Stimulated activated CD4-positive, alpha-beta T cell treated with anti-CD3 and anti-CD28 coated beads, Interleukin-1b, Interleukin-23, amount 100 ng/mL, for 24 hours (primary cell): ENCODE measurements around the gene BIRC5.
A peak's percentile ranks its signal among the peaks of the same experiment; 100 is the strongest.

Experiments
- DNase-seq, 4 experiments: peaks; one replicate each; pipeline ENCODE4 v3.0.0-alpha.2; 2020; ENCODE audit warnings: low read depth in 4 of 4, low spot score in 1 of 4

Gene BIRC5

GRCh38 chr17:78183916-78184315 is 30.1 kb upstream of the BIRC5 start:
- DNase-seq: no peak

- no peak for DNase-seq
Measured at GRCh38 chr17:78184351-78184750, 29.7 kb upstream of the BIRC5 start.

- DNase-seq: no peak
Measured at GRCh38 chr17:78184868-78185267, 29.2 kb upstream of the BIRC5 start.

- no peak for DNase-seq
Measured at GRCh38 chr17:78185981-78186691, 27.9 kb upstream of the BIRC5 start.

- peak; percentile 66 to 97 (median 77) for DNase-seq
Measured at GRCh38 chr17:78186692-78187595, 27.1 kb upstream of the BIRC5 start, which contains the start of the genes AFMID and TK1. Gene AFMID, plus strand, starts transcription at chr17:78187362. Its CDS starts 9 bp downstream, at chr17:78187371. Gene TK1, minus strand, starts transcription at chr17:78187052. Its CDS starts 58 bp downstream, at chr17:78186994.

- DNase-seq: no peak
Measured at GRCh38 chr17:78196716-78197115, 17.3 kb upstream of the BIRC5 start.

GRCh38 chr17:78197147-78197832 is 16.8 kb upstream of the BIRC5 start:
- no peak for DNase-seq

- no peak for DNase-seq
Measured at GRCh38 chr17:78200451-78200850, 13.6 kb upstream of the BIRC5 start.

- DNase-seq: no peak
Measured at GRCh38 chr17:78202666-78203065, 11.4 kb upstream of the BIRC5 start.

GRCh38 chr17:78204387-78205123 is 9.5 kb upstream of the BIRC5 start:
- no peak for DNase-seq

GRCh38 chr17:78205124-78205775 is 8.8 kb upstream of the BIRC5 start:
- DNase-seq: no peak

- DNase-seq: no peak
Measured at GRCh38 chr17:78206298-78206697, 7.8 kb upstream of the BIRC5 start.

- no peak for DNase-seq
Measured at GRCh38 chr17:78208486-78208885, 5.6 kb upstream of the BIRC5 start.

- DNase-seq: no peak
Measured at GRCh38 chr17:78210111-78210510, 3.9 kb upstream of the BIRC5 start.

- DNase-seq: no peak
Measured at GRCh38 chr17:78211032-78211431, 3.0 kb upstream of the BIRC5 start.

- no peak for DNase-seq
Measured at GRCh38 chr17:78214706-78215061, 631 bp downstream of the BIRC5 start.

GRCh38 chr17:78219396-78220150 is 5.5 kb downstream of the BIRC5 start:
- no peak for DNase-seq

- DNase-seq: no peak
Measured at GRCh38 chr17:78223061-78223460, 9.0 kb downstream of the BIRC5 start.

GRCh38 chr17:78223765-78224164 is 9.7 kb downstream of the BIRC5 start:
- DNase-seq: no peak
